Liver (tissue), 9 donors: ENCODE measurements around the gene ERC1. TPM values are rescaled to one million over a fixed set of nuclear protein-coding genes. Genes with fewer than 3 reads are reported as not detected.

Experiments used
- DNase-seq: peaks from one replicate; pipeline ENCODE4 v3.0.0-alpha.2; 2017; ENCODE audit warnings: low spot score
- H3K27ac ChIP-seq, 2 donors: one replicate each; pipeline ENCODE4 v1.7.0; 2013; ENCODE audit warnings: inconsistent platforms in 2 of 2, low read length in 2 of 2, control low read depth in 1 of 2, low read depth in 1 of 2, mild to moderate bottlenecking in 1 of 2
- H3K27me3 ChIP-seq, 4 donors: one replicate each; pipeline versions ENCODE4 v1.6.1 to v1.7.0; 2013; ENCODE audit warnings: low read length in 3 of 4, inconsistent platforms in 1 of 4, mild to moderate bottlenecking in 1 of 4, moderate library complexity in 1 of 4; ENCODE audit not compliant: control insufficient read depth in 4 of 4, insufficient read depth in 4 of 4
- H3K36me3 ChIP-seq, 4 donors: one replicate each; pipeline versions ENCODE4 v1.6.1 to v1.7.0; 2013; ENCODE audit warnings: low read length in 3 of 4, mild to moderate bottlenecking in 3 of 4, low read depth in 1 of 4, moderate library complexity in 1 of 4; ENCODE audit not compliant: control insufficient read depth in 4 of 4, insufficient read depth in 3 of 4
- H3K4me1 ChIP-seq, 4 donors: one replicate each; pipeline versions ENCODE4 v1.6.1 to v1.7.0; 2013; ENCODE audit warnings: low read length in 3 of 4, mild to moderate bottlenecking in 3 of 4, moderate library complexity in 1 of 4; ENCODE audit not compliant: control insufficient read depth in 4 of 4, insufficient read depth in 4 of 4
- H3K4me3 ChIP-seq, 3 donors: one replicate each; pipeline versions ENCODE4 v1.6.1 to v1.7.0; 2013; ENCODE audit warnings: low read length in 3 of 3, control low read depth in 1 of 3, low read depth in 1 of 3, mild to moderate bottlenecking in 1 of 3
- H3K9ac ChIP-seq, 2 donors: one replicate each; pipeline ENCODE4 v1.7.0; 2013; ENCODE audit warnings: low read length in 2 of 2, mild to moderate bottlenecking in 2 of 2, moderate library complexity in 2 of 2, control low read depth in 1 of 2, low read depth in 1 of 2
- H3K9me3 ChIP-seq, 4 donors: one replicate each; pipeline versions ENCODE4 v1.6.1 to v1.7.0; 2013; ENCODE audit warnings: low read length in 3 of 4; ENCODE audit not compliant: control insufficient read depth in 4 of 4
- ATF3 ChIP-seq: IDR thresholded peaks from 2 replicates; pipeline ENCODE4 v1.6.1; 2016; ENCODE audit warnings: antibody characterized with exemption
- CTCF ChIP-seq: fragments of 150-350 bp; IDR thresholded peaks from 2 replicates; pipeline ENCODE4 v1.5.1; 2017; ENCODE audit warnings: improper control_type of control experiment, low read depth, low read length; ENCODE audit not compliant: missing input control
- FOXA1 ChIP-seq: IDR thresholded peaks from 2 replicates; pipeline ENCODE4 v1.6.1; 2016; ENCODE audit warnings: antibody characterized with exemption
- FOXA2 ChIP-seq: IDR thresholded peaks from 2 replicates; pipeline ENCODE4 v1.6.1; 2016; ENCODE audit warnings: antibody characterized with exemption
- GABPA ChIP-seq, 2 donors: IDR thresholded peaks in 1 of 2; conservative IDR thresholded peaks in 1 of 2; 2 replicates each; pipeline ENCODE4 v1.6.1; 2016; ENCODE audit warnings: antibody characterized with exemption in 2 of 2, mild to moderate bottlenecking in 1 of 2, moderate library complexity in 1 of 2
- HNF4A ChIP-seq, 2 donors: conservative IDR thresholded peaks; 2 replicates each; pipeline ENCODE4 v1.6.1; 2016; ENCODE audit warnings: antibody characterized with exemption in 2 of 2, mild to moderate bottlenecking in 2 of 2
- HNF4G ChIP-seq: IDR thresholded peaks from 2 replicates; pipeline ENCODE4 v1.6.1; 2016; ENCODE audit warnings: antibody characterized with exemption
- JUND ChIP-seq, 2 donors: IDR thresholded peaks; 2 replicates each; pipeline ENCODE4 v1.6.1; 2016; ENCODE audit warnings: antibody characterized with exemption in 2 of 2
- NR2F2 ChIP-seq: IDR thresholded peaks from 2 replicates; pipeline ENCODE4 v1.6.1; 2016; ENCODE audit warnings: antibody characterized with exemption
- RAD21 ChIP-seq, 2 donors: IDR thresholded peaks; 2 replicates each; pipeline ENCODE4 v1.6.1; 2016; ENCODE audit warnings: antibody characterized with exemption in 2 of 2, mild to moderate bottlenecking in 2 of 2
- REST ChIP-seq: IDR thresholded peaks from 2 replicates; pipeline ENCODE4 v1.6.1; 2016; ENCODE audit warnings: antibody characterized with exemption, mild to moderate bottlenecking
- RXRA ChIP-seq, 2 donors: IDR thresholded peaks; 2 replicates each; pipeline ENCODE4 v1.6.1; 2017 to 2018; ENCODE audit warnings: antibody characterized with exemption in 2 of 2, mild to moderate bottlenecking in 1 of 2
- SP1 ChIP-seq: IDR thresholded peaks from 2 replicates; pipeline ENCODE4 v1.6.1; 2018; ENCODE audit warnings: antibody characterized with exemption, mild to moderate bottlenecking
- TAF1 ChIP-seq: conservative IDR thresholded peaks from 2 replicates; pipeline ENCODE4 v1.6.1; 2016; ENCODE audit warnings: antibody characterized with exemption, mild to moderate bottlenecking
- YY1 ChIP-seq: IDR thresholded peaks from 2 replicates; pipeline ENCODE4 v1.6.1; 2016; ENCODE audit warnings: antibody characterized with exemption, mild to moderate bottlenecking
- WGBS: extraction: QIAGEN DNeasy Blood & Tissue Kit; methylation state at CpG from one replicate; pipeline ENCODE4 v1.1.7; 2013; 5-methylcytosine and 5-hydroxymethylcytosine counted together
- polyA plus RNA-seq, 2 donors: library from polyadenylated mRNA; stranded (reverse) in 1 of 2; unstranded in 1 of 2; fragments of 200-250 nt in 1 of 2; fragments of >200 nt in 1 of 2; fragmentation: Nextera tagmentation in 1 of 2; extraction: Ambion mirVana in 1 of 2; gene quantifications; one replicate each; pipeline versions ENCODE4 v1.2.1 to v1.2.3, GENCODE V29; 2013 to 2015
- total RNA-seq, 2 donors: library from RNA; depleted of rRNA; stranded (reverse); fragments of >200 nt; gene quantifications; one replicate each; pipeline ENCODE4 v1.2.3, GENCODE V29; 2014
- TF ChIP-seq, protein P1 (sequence below): IDR thresholded peaks from 2 replicates; pipeline ENCODE4 v1.6.1; 2016; ENCODE audit warnings: antibody characterized with exemption
- TF ChIP-seq, protein P2 (sequence below): IDR thresholded peaks from 2 replicates; pipeline ENCODE4 v1.6.1; 2016; ENCODE audit warnings: antibody characterized with exemption
- donor health status: healthy.
- donor health status: healthy.
- donor health status: healthy.
- donor health status: healthy.
- donor health status: healthy.

ERC1 gene
- total and polyA plus RNA-seq, 4 donors = 6.2 to 50.2 (median 10.3) TPM

DNA sequence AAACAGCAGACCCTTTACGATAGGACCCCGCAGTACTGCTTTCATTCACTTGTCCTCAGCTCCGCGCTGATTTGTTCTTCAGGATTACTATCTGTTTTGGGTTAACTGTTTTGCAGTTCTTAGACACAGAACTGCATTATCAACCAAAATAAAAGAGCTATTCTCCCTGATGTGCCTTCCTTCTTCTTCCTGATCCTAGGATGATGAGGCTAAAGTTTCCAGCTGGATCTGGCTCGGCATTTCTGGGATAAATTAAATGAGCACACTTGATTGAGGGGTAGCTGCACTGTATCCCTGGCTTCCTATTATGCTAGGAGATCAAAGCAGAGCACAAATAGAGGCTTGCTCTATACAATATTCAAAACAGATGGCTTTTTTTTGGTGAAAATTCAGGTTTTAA lies 437.6 kb downstream of the ERC1 start:
- DNase-seq = no peak
- H3K36me3 ChIP-seq = no peaks in the 10 kb centered on the region
- TF ChIP-seq FOXA1 (no peak), GABPA (IDR thresholded peaks at IDR 0.05 in 1 of 2, conservative IDR thresholded peaks at IDR 0.05 in 1 of 2) (no peak), JUND (IDR thresholded peaks at IDR 0.05) (no peak), HNF4A (conservative IDR thresholded peaks at IDR 0.05) (no peak), FOXA2 (no peak), RXRA (IDR thresholded peaks at IDR 0.05) (no peak), HNF4G (no peak), YY1 (no peak), CTCF (no peak), NR2F2 (no peak)
- TF ChIP-seq, protein P1, sequence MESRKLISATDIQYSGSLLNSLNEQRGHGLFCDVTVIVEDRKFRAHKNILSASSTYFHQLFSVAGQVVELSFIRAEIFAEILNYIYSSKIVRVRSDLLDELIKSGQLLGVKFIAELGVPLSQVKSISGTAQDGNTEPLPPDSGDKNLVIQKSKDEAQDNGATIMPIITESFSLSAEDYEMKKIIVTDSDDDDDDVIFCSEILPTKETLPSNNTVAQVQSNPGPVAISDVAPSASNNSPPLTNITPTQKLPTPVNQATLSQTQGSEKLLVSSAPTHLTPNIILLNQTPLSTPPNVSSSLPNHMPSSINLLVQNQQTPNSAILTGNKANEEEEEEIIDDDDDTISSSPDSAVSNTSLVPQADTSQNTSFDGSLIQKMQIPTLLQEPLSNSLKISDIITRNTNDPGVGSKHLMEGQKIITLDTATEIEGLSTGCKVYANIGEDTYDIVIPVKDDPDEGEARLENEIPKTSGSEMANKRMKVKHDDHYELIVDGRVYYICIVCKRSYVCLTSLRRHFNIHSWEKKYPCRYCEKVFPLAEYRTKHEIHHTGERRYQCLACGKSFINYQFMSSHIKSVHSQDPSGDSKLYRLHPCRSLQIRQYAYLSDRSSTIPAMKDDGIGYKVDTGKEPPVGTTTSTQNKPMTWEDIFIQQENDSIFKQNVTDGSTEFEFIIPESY = no peak
- no peak overlapping the region for H3K27ac ChIP-seq
- H3K4me1 ChIP-seq = no peaks in the 10 kb centered on the region
- no peaks in the 10 kb centered on the region for H3K9me3 ChIP-seq
- no peak overlapping the region for H3K9ac ChIP-seq
- 97% methylated on average over 5 of the region's 5 CpGs for WGBS
- H3K4me3 ChIP-seq = no peak overlapping the region
- no peaks in the 10 kb centered on the region for H3K27me3 ChIP-seq

- Histone ChIP-seq H3K36me3 (no peaks in the 10 kb centered on the region), H3K27ac (no peak overlapping the region), H3K9me3 (no peaks in the 10 kb centered on the region), H3K4me1 (peaks cover 0 to 2% (median under 1%) of the 10 kb centered on the region in 4 donors), H3K4me3 (no peak overlapping the region), H3K9ac (no peak overlapping the region), H3K27me3 (no peaks in the 10 kb centered on the region)
- TF ChIP-seq RAD21 (IDR thresholded peaks at IDR 0.05) (no peak), FOXA2 (no peak), ATF3 (no peak), HNF4G (no peak), JUND (IDR thresholded peaks at IDR 0.05) (no peak), TAF1 (no peak), HNF4A (conservative IDR thresholded peaks at IDR 0.05) (no peak), CTCF (no peak), SP1 (no peak), NR2F2 (no peak), RXRA (IDR thresholded peaks at IDR 0.05) (no peak), FOXA1 (no peak), YY1 (no peak), REST (no peak)
- TF ChIP-seq, protein P1 = no peak
- TF ChIP-seq, protein P2, sequence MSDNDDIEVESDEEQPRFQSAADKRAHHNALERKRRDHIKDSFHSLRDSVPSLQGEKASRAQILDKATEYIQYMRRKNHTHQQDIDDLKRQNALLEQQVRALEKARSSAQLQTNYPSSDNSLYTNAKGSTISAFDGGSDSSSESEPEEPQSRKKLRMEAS = no peak
- DNase-seq = no peak
- WGBS = 94% methylated on average over 4 of the region's 4 CpGs
Observed at GRCh38 chr12:1429980-1430379, 439.0 kb downstream of the ERC1 start.
